Activated CD8-positive, alpha-beta memory T cell treated with anti-CD3 and anti-CD28 coated beads, Interleukin-2, amount 10 ng/mL, durations not matched to agents 7 days and 5 days (primary cell): Measurements from ENCODE around the gene NLGN4X. TPM values are rescaled to one million over a fixed set of nuclear protein-coding genes. Genes with fewer than 3 reads are reported as not detected.

Experiments used
- ATAC-seq: fragments of 150-1000 bp; cut with Tn5 transposase; one replicate; pipeline ENCODE4 v1.10.0; 2021; ENCODE audit warnings: moderate library complexity
- CTCF ChIA-PET: fragments of 350-600 bp; sonication (Branson Sonifier 250); formaldehyde crosslinking; loops from one replicate; lab custom pipeline; 2021; ENCODE audit warnings: antibody characterized with exemption; lab: Charles Lee
- DNase-seq: peaks from one replicate; pipeline ENCODE4 v3.0.0-alpha.2; 2020
- H3K27ac Mint-ChIP-seq: one replicate; pipeline ENCODE4 v1.8.0; 2021; ENCODE audit warnings: mild to moderate bottlenecking, mixed read lengths
- H3K27me3 Mint-ChIP-seq: one replicate; pipeline ENCODE4 v1.8.0; 2021; ENCODE audit warnings: mixed read lengths
- H3K36me3 Mint-ChIP-seq: one replicate; pipeline ENCODE4 v1.8.0; 2021; ENCODE audit warnings: mild to moderate bottlenecking, mixed read lengths
- H3K4me1 Mint-ChIP-seq: one replicate; pipeline ENCODE4 v1.8.0; 2021; ENCODE audit warnings: mixed read lengths
- H3K4me3 Mint-ChIP-seq: one replicate; pipeline ENCODE4 v1.8.0; 2021; ENCODE audit warnings: mild to moderate bottlenecking, moderate library complexity, mixed read lengths
- H3K9me3 Mint-ChIP-seq: one replicate; pipeline ENCODE4 v1.8.0; 2022; ENCODE audit warnings: low read depth, mixed read lengths
- total RNA-seq, 2 experiments: library from RNA; stranded (reverse); gene quantifications; one replicate each; pipeline ENCODE4 v1.2.3, GENCODE V29; 2021

The NLGN4X gene
- total RNA-seq, 2 experiments from 2014 or later: not detected

- CTCF ChIA-PET: no interaction called here
- no peaks in the 10 kb centered on the region for H3K36me3 Mint-ChIP-seq
- H3K27ac Mint-ChIP-seq: no peak overlapping the region
- H3K9me3 Mint-ChIP-seq: no peaks in the 10 kb centered on the region
- H3K4me1 Mint-ChIP-seq: no peaks in the 10 kb centered on the region
- no peak overlapping the region for H3K4me3 Mint-ChIP-seq
- DNase-seq (no peak), ATAC-seq (no peak)
- no peaks in the 10 kb centered on the region for H3K27me3 Mint-ChIP-seq
These were observed 99.5 kb downstream of the NLGN4X start for GRCh38 chrX:6129195-6129594.

- Mint-ChIP-seq H3K4me3 (no peak overlapping the region), H3K27ac (no peak overlapping the region), H3K36me3 (no peaks in the 10 kb centered on the region), H3K4me1 (no peaks in the 10 kb centered on the region), H3K27me3 (no peaks in the 10 kb centered on the region), H3K9me3 (peaks cover 5% of the 10 kb centered on the region)
- ATAC-seq: no peak
- DNase-seq: no peak
- CTCF ChIA-PET: no interaction called here
These were observed 108.3 kb downstream of the NLGN4X start for GRCh38 chrX:6120329-6120728.

GRCh38 chrX:6095469-6095868 is 133.2 kb downstream of the NLGN4X start:
- Mint-ChIP-seq H3K27ac (no peak overlapping the region), H3K27me3 (no peaks in the 10 kb centered on the region), H3K36me3 (no peaks in the 10 kb centered on the region), H3K4me3 (no peak overlapping the region), H3K9me3 (no peaks in the 10 kb centered on the region), H3K4me1 (no peaks in the 10 kb centered on the region)
- ATAC-seq (no peak), DNase-seq (no peak)
- CTCF ChIA-PET: no interaction called here

- Mint-ChIP-seq H3K4me1 (no peaks in the 10 kb centered on the region), H3K4me3 (no peak overlapping the region), H3K27me3 (no peaks in the 10 kb centered on the region), H3K9me3 (peaks cover 2% of the 10 kb centered on the region), H3K36me3 (no peaks in the 10 kb centered on the region), H3K27ac (no peak overlapping the region)
- DNase-seq (no peak), ATAC-seq (no peak)
- CTCF ChIA-PET: no interaction called here
These were observed 154.1 kb downstream of the NLGN4X start for GRCh38 chrX:6074532-6074931.

GRCh38 chrX:6071731-6072130 is 156.9 kb downstream of the NLGN4X start:
- Mint-ChIP-seq H3K27me3 (no peaks in the 10 kb centered on the region), H3K4me1 (no peaks in the 10 kb centered on the region), H3K9me3 (no peaks in the 10 kb centered on the region), H3K27ac (no peak overlapping the region), H3K36me3 (no peaks in the 10 kb centered on the region), H3K4me3 (no peak overlapping the region)
- DNase-seq: no peak
- no peak for ATAC-seq
- CTCF ChIA-PET: no interaction called here

- Mint-ChIP-seq H3K27ac (no peak overlapping the region), H3K27me3 (no peaks in the 10 kb centered on the region), H3K4me1 (no peaks in the 10 kb centered on the region), H3K4me3 (no peak overlapping the region), H3K9me3 (no peaks in the 10 kb centered on the region), H3K36me3 (no peaks in the 10 kb centered on the region)
- DNase-seq (no peak), ATAC-seq (no peak)
- CTCF ChIA-PET: no interaction called here
These were observed 161.1 kb downstream of the NLGN4X start for GRCh38 chrX:6067600-6067999.

GRCh38 chrX:6053141-6053540 is 175.5 kb downstream of the NLGN4X start:
- ATAC-seq (no peak), DNase-seq (no peak)
- Mint-ChIP-seq H3K36me3 (no peaks in the 10 kb centered on the region), H3K4me3 (no peak overlapping the region), H3K9me3 (peaks cover 3% of the 10 kb centered on the region), H3K27me3 (no peaks in the 10 kb centered on the region), H3K27ac (no peak overlapping the region), H3K4me1 (no peaks in the 10 kb centered on the region)
- CTCF ChIA-PET: no interaction called here

GRCh38 chrX:6052111-6052745 is 176.4 kb downstream of the NLGN4X start:
- ATAC-seq (no peak), DNase-seq (no peak)
- H3K27me3 Mint-ChIP-seq: no peaks in the 10 kb centered on the region
- H3K9me3 Mint-ChIP-seq: peaks cover 3% of the 10 kb centered on the region
- no peaks in the 10 kb centered on the region for H3K36me3 Mint-ChIP-seq
- CTCF ChIA-PET: no interaction called here
- H3K4me1 Mint-ChIP-seq: no peaks in the 10 kb centered on the region
- no peak overlapping the region for H3K4me3 Mint-ChIP-seq
- no peak overlapping the region for H3K27ac Mint-ChIP-seq

- Mint-ChIP-seq H3K27me3 (no peaks in the 10 kb centered on the region), H3K36me3 (no peaks in the 10 kb centered on the region), H3K27ac (no peak overlapping the region), H3K4me3 (no peak overlapping the region), H3K9me3 (no peaks in the 10 kb centered on the region), H3K4me1 (no peaks in the 10 kb centered on the region)
- DNase-seq: no peak
- no peak for ATAC-seq
- CTCF ChIA-PET: no interaction called here
These were observed 179.5 kb downstream of the NLGN4X start for GRCh38 chrX:6049132-6049531.

- H3K36me3 Mint-ChIP-seq: no peaks in the 10 kb centered on the region
- CTCF ChIA-PET: no interaction called here
- peaks cover 2% of the 10 kb centered on the region for H3K9me3 Mint-ChIP-seq
- no peaks in the 10 kb centered on the region for H3K27me3 Mint-ChIP-seq
- DNase-seq (no peak), ATAC-seq (no peak)
- H3K4me3 Mint-ChIP-seq: no peak overlapping the region
- H3K27ac Mint-ChIP-seq: no peak overlapping the region
- H3K4me1 Mint-ChIP-seq: no peaks in the 10 kb centered on the region
These were observed 187.0 kb downstream of the NLGN4X start for GRCh38 chrX:6041630-6042029.

GRCh38 chrX:6029014-6029413 is 199.7 kb downstream of the NLGN4X start:
- no peak for ATAC-seq
- DNase-seq: no peak
- Mint-ChIP-seq H3K36me3 (no peaks in the 10 kb centered on the region), H3K4me3 (no peak overlapping the region), H3K27me3 (no peaks in the 10 kb centered on the region), H3K4me1 (no peaks in the 10 kb centered on the region), H3K9me3 (no peaks in the 10 kb centered on the region), H3K27ac (no peak overlapping the region)
- CTCF ChIA-PET: no interaction called here

- CTCF ChIA-PET: no interaction called here
These were observed 201.7 kb downstream of the NLGN4X start for GRCh38 chrX:6026980-6027379.

GRCh38 chrX:6026429-6026828 is 202.2 kb downstream of the NLGN4X start:
- DNase-seq (no peak), ATAC-seq (no peak)
- Mint-ChIP-seq H3K9me3 (no peaks in the 10 kb centered on the region), H3K27me3 (no peaks in the 10 kb centered on the region), H3K27ac (no peak overlapping the region), H3K36me3 (no peaks in the 10 kb centered on the region), H3K4me3 (no peak overlapping the region), H3K4me1 (no peaks in the 10 kb centered on the region)
- CTCF ChIA-PET: no interaction called here

More at GRCh38 chrX:6026980-6027379, 201.7 kb downstream of the NLGN4X start:
- H3K4me1 Mint-ChIP-seq: no peaks in the 10 kb centered on the region
- no peak overlapping the region for H3K27ac Mint-ChIP-seq
- DNase-seq (no peak), ATAC-seq (no peak)
- no peaks in the 10 kb centered on the region for H3K36me3 Mint-ChIP-seq
- no peak overlapping the region for H3K4me3 Mint-ChIP-seq
- H3K27me3 Mint-ChIP-seq: no peaks in the 10 kb centered on the region
- no peaks in the 10 kb centered on the region for H3K9me3 Mint-ChIP-seq

GRCh38 chrX:6024204-6024603 is 204.5 kb downstream of the NLGN4X start:
- Mint-ChIP-seq H3K36me3 (no peaks in the 10 kb centered on the region), H3K4me3 (no peak overlapping the region), H3K4me1 (no peaks in the 10 kb centered on the region), H3K27me3 (no peaks in the 10 kb centered on the region), H3K9me3 (no peaks in the 10 kb centered on the region), H3K27ac (no peak overlapping the region)
- DNase-seq (no peak), ATAC-seq (no peak)
- CTCF ChIA-PET: no interaction called here
